GM19099 (cell line): ENCODE data around the gene FAM187B.

Source experiments
- POLR2A ChIP-seq: IDR thresholded peaks from 3 replicates; pipeline ENCODE4 v1.6.1; 2011; ENCODE audit warnings: low read depth; ENCODE audit not compliant: insufficient read length; ENCODE audit errors: extremely low read depth

FAM187B gene

DNA sequence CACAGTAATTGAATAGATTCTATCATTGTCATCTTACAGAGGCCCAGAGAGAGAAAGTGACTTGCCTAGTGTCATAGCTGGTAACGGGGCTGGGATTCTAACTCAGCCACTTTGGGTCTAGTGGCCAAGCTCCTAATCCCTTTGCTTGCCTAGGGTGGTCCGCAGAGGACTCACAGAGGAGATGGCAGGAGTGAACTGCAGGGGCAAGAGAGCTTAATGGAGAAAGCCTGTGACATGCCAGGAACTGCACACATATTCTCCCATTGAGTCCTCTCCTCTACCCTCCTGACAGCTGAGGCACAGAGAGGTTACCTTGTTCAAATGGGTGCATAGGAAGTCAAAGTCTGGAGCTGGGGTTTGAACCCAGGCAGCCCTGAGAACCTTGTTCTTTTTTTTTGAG, 22.9 kb upstream of the FAM187B start:
- TF ChIP-seq POLR2A, result no peak

DNA sequence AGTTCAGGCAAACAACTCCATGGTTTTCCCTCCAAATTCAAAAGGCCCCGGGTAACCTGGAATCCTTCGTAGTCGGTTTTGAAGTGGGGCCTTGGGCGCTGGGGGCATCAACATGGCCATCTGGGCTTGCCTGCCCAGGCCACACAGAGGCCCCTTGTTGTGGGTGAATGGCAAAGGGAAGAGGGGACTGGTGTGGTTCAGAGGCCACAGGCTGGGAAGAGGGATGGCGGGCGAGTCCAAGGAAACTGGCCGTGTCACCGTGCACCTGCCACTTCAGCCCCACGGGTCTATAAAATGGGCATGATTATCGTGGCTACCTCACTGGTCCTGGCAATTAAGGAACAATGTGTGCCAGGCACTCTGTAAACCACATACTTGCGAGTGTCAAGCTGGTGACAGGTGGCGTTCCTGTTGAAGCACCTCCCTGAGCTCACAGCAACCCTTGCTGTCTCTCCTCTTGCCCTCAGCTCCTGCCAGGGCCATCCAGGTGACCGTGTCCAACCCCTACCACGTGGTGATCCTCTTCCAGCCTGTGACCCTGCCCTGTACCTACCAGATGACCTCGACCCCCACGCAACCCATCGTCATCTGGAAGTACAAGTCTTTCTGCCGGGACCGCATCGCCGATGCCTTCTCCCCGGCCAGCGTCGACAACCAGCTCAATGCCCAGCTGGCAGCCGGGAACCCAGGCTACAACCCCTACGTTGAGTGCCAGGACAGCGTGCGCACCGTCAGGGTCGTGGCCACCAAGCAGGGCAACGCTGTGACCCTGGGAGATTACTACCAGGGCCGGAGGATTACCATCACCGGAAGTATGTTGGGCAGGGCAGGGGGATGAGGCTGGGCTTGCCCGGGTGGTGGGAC, 21.5 kb upstream of the FAM187B start:
- no peak for TF ChIP-seq POLR2A

DNA sequence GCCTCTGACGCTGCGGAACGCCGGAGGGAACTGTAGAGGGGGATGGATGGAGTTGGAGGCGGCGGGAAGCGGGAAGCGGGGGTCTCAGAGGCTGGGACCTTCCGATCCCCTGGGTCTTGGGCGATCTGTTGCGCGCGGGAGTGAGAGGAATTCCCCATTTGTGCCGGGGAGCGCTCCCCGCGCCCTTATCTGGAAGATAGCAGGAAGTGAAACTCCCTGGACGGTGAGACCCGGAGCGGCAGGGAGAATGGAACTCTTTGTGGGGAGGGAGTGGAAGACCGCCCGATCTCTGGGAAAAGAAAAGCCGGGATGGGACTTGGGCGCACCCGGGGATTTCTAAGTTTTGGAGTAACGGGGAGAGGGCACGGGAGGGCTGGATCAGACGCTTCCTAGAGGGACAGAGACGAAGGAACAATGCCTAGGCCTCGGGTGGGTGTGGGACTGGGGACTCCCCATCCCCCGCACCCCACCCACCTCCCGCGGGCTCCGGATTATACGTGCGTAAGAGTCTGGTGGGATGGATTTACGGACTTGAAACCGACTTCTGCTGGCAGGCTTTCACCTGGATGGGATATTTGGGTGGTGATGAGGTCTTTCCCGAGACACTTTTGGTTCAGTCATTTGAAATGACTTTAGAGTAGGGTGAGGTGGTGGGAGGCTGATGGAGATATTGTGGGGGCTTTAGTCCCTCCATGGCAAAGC, 20.8 kb upstream of the FAM187B start:
- TF ChIP-seq POLR2A, result no peak

DNA sequence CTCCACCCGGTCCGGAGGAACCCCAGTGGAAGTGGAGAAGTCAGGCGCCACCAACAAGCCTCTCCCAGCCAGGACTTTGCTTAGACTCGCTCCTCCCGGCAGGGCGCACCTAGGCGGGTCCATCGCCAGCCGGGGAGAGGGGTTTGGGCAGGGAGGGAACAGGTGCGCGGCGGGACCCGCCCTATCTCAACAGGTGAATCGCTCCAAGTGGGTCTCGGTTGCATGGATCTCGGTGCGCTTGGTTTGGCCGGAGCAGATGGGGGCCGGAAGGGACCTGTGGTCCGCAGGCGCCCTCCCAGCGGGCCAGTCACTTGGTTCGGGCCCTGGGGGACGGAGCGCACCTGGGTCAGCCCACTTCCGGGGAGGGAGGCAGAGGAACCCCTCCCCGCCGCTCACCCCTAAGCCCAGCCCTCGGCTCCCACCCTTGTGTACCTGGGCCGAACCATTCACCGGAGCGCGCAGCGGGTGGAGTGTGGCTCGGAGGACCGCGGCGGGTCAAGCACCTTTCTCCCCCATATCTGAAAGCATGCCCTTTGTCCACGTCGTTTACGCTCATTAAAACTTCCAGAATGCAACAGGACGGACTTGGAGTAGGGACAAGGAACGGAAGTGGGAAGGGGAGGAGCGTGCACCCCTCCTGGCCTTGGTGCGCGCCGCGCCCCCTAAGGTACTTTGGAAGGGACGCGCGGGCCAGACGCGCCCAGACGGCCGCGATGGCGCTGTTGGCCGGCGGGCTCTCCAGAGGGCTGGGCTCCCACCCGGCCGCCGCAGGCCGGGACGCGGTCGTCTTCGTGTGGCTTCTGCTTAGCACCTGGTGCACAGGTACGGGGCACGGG, 20.0 kb upstream of the FAM187B start, which contains the start of gene LSR:
LSR (plus strand) TSS at position 693 of the 836 bp plus-strand sequence; CDS start at position 714, 21 bp downstream.
- TF ChIP-seq POLR2A, result peak; percentile 97

DNA sequence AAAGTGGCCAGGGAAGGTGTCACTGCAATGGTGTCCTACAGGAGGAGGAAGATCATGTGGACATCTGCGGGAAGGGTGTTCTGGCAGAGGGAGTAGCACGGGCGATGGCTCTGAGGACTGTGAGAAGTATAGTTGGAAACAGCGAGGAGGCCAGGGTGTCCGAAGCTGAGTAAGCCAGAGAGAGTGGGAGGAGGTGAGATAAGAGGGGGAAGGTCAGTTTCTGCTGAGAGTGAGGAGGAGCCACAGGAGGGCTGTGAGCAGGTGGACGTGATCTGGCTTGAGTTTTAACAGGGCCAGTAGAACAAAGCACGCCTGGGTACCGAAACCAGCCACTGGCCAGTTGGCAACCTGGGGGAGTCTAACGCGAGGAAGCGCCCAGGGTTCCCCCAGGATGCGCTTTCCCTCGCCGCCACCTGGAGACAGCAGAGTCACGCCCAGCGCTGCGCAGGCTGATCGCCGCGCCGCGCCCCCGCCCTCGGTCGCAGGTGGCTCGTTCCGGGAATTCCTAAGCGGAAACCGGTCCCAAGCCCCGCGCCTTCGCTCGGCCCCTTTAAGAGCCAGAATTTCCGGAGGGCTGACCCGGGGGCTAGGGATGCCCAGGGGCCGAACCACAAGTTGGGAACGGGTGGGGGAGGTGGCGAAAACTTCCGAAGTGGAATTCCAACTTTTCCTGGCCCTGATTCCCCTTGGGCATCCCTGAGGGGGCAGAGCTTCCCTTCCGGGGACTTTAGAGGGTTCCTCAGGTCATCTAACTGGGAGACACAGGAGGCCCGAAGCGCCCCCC, 19.2 kb upstream of the FAM187B start:
- TF ChIP-seq POLR2A, result peak; percentile 33

DNA sequence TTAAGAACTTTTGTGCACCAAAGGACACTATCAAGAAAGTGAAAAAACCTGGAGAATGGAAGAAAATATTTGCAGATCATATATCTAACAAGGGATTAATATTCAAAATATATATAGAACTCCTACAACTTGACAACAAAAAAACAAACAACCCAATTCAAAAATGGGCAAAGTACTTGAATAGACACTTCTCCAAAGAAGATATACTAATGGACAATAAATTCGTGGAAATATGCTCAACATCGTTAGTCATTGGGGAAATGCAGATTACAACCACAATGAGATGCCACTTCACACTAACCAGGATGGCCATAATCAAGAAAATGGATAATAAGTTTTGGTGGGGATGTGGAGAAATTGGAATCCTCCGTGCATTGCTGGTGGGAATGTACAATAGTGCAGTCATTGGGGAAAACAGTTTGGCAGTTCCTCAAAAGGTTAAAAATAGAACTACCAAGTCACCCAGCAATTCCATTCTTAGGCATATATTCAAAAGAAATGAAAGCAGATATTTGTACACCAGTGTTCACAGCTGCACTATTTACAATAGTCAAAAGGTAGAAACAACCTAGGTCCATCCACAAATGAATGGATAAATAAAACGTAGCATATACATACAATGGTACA, 18.0 kb upstream of the FAM187B start:
- no peak for TF ChIP-seq POLR2A

- TF ChIP-seq POLR2A, result no peak
Measured at GRCh38 chr19:35241417-35241816, 12.9 kb upstream of the FAM187B start.

DNA sequence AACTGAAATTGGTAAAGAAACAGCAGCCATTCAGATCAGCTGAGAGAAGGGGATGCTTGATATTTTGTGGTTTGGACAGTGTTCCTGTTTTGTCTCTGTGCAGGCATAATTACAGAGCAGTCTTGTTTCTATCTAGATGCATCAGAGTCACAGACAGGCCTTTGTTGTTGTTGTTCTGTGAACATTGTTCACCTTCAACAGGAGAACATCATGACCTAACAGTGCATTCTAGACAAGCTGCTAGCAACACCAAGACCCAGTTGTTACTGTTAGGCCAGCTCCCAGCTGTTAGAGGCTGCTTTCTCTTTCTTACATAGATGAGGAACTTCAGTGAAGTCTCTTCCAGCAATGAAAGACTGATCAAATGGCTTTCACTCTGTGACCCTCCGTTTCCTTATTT, 11.8 kb upstream of the FAM187B start:
- no peak for TF ChIP-seq POLR2A

DNA sequence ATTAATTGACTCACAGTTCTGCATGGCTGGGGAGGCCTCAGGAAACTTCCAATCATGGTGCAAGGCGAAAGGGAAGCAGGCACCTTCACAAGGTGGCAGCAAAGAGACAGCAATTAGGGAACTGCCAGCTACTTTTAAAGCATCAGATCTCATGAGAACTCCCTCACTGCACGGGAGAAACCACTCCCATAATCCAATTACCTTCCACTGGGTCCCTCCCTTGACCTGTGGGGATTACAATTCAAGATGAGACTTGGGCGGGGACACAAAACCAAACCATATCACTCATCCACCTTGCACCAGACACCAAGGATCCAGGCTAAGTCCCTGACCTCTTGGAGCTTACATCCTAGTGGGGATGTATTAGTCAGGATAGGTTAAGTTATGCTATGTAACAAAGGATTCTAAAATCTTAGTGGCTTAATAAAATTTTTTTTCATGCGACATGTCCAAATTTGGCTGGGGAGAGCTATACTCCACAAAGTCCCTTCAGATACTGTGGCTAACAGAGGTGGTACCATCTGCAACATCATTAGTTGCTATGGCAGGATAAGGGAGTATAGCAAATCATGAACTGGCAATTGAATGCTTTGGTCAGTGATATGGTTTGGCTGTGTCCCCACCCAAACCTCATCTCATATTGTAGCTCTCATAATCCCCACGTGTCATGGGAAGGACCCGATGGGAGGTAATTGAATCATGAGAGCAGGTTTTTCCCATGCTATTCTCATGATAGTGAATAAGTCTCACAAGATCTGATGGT, 8.3 kb upstream of the FAM187B start:
- no peak for TF ChIP-seq POLR2A

- TF ChIP-seq POLR2A, result no peak
Measured at GRCh38 chr19:35232912-35233311, 4.4 kb upstream of the FAM187B start.

- TF ChIP-seq POLR2A, result no peak
Measured at GRCh38 chr19:35231956-35232645, 3.6 kb upstream of the FAM187B start.

GRCh38 chr19:35229601-35230000, 1.1 kb upstream of the FAM187B start:
- TF ChIP-seq POLR2A, result no peak

DNA sequence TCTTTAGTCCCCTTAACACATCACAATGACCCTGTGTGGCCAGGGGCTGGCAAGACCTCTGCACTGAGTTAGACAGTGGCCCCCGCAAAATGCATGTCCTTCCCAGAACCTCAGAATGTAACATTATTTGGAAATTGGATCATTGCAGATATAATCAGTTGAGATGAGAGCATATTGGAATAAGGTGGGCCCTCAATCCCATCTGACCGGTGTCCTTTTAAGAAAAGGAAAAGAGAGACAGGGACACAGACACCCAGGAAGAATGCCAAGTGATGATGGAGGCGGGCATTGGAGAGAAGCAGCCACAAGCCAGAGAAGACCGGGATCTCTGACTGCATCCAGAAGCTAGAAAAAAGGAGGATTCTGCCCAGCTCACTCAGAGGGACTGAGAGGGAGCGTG, 1.8 kb downstream of the FAM187B start:
- TF ChIP-seq POLR2A, result no peak

DNA sequence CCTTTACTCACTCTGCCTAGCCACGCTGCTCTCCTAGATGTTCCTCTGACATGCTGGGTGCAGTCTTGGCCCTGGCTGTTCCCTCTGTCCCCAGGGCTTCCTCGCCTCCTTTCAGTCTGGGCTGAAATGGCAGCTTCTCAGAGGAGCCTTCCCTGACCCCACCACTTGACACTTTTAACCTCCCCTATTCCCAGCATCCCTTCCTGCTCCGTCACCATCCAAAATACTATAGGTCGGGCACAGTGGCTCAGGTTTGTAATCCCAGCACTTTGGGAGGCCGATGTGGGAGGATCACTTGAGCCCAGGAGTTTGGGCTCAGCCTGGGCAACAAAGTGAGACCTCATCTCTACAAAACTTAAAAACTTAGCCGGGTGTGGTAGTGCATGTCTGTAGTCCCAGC, 2.6 kb downstream of the FAM187B start:
- no peak for TF ChIP-seq POLR2A
